K562 treated with DMSO at 1 percent for 12 hours (cell line): ENCODE data around the gene POU2F3. TPM values are rescaled to one million over a fixed set of nuclear protein-coding genes. Genes with fewer than 3 reads are reported as not detected.

ENCODE experiments used
- total RNA-seq: library from RNA; unstranded; fragments of 300-600 nt; gene quantifications from 2 replicates; pipeline ENCODE4 v1.2.3, GENCODE V29; 2022; ENCODE audit not compliant: insufficient read depth

The POU2F3 gene
- not detected in 2 replicates for total RNA-seq

DNA sequence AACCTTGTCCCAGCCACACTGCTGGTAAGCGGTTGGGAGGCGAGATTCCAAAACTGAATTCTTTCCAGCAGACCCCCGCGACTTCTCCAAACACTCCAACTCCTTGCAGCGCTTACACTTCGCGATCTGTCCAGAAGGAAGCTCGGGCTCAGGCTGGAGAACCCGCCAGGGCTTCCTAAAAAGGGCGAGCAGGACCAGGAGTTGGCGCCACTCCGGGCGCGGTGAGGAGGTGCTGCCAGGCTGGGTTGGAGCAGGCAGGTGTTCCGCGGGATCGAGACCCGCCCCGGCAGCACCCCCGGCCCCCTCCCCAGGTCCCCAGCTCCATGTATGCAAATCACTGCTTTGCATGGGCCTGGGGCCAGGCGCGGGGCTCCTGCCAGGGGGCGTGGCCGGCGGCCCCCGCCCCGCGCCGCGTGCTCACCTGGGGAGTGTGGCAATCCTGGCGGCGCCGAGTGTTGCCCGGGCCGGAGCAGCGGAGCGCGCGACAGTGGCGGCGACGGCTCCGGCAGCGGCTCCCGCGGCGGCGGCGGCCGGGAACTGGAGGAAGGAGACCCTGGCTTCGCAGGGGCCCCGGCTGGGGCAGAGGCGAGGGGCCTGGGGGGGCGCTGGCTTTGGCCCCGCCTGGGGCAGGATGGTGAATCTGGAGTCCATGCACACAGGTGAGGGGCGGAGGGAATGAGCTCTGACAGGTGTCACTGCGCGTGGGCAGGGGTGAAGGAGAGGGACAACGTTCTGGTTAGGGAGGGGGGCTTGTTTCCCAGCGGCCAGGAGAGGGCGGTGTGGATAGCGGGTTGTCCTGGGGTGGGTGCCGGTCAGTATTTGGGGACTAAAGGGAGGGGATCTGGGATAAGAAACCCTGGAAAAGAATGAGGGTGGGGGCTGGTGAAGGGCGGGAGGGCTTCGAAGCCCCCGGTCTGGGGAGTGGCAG is at the start of gene POU2F3:
Gene POU2F3 (plus strand): TSS at position 428 of the 928 bp plus-strand sequence. CDS start 204 bp downstream, at position 632.

DNA sequence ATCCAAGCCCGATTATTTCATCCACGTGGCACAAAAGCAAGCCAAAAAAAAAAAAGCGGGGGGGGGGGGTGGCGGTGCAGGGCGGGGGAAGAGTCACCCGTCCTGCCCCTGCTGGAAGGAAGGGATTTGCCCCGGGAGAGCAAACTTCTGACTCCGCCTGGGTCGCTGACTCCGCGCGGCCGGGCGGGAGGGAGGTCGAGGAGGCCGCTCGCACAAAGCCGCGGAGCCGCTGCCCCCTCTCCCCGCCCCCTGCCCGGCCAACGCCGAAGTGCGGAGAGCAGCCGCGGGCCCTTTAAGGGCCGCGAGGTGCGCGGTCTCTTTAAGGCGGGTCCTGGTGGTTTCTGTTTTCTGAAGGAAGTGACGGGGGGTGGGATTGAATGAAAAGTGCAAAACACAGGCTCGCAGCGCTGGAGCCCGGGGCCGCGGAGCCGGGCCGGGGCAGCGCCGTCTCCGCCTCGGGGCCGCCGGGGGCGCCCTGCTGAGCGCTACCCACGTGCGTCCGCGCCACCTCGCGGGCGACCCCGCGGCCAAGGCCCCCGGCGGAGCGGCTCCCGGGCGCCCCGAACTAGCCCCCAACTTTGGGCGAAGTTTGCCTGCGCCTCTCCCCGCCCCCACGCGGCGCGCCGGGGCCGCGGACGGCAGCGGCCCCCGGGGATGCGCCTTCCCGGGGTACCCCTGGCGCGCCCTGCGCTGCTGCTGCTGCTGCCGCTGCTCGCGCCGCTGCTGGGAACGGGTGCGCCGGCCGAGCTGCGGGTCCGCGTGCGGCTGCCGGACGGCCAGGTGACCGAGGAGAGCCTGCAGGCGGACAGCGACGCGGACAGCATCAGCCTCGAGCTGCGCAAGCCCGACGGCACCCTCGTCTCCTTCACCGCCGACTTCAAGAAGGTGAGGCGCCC is 29.1 kb upstream of the POU2F3 start, which contains the start of gene OAF:
Gene OAF (plus strand): TSS at position 407 of the 896 bp plus-strand sequence. CDS start 248 bp downstream, at position 655.

GRCh38 chr11:120324932-120325810 is 85.2 kb downstream of the POU2F3 start, which contains the start of gene TLCD5:
Gene TLCD5 (plus strand): TSS chr11:120325299. CDS start chr11:120327442, 2,143 bp downstream.

GRCh38 chr11:120335908-120336640 is 96.1 kb downstream of the POU2F3 start, which contains the start of gene ARHGEF12:
Gene ARHGEF12 (plus strand): TSS chr11:120336413. CDS start chr11:120337244, 831 bp downstream.

Other genes starting within 250 kb of the POU2F3 start
- not detected in 2 replicates for gene TRIM29, start 102.0 kb upstream of the POU2F3 start, total RNA-seq
- gene OAF, start 29.1 kb upstream of the POU2F3 start, total RNA-seq, result 6.0 and 8.8 TPM in 2 replicates
- 0.77 and 1.1 TPM in 2 replicates for gene TLCD5, start 85.2 kb downstream of the POU2F3 start, total RNA-seq
- gene ARHGEF12, start 96.3 kb downstream of the POU2F3 start, total RNA-seq, result 7.9 and 53.4 TPM in 2 replicates